H1 (cell line): ENCODE measurements around the gene ZNF24. TPM values are rescaled to one million over a fixed set of nuclear protein-coding genes. Genes with fewer than 3 reads are reported as not detected.

Experiments used
- CHD7 ChIP-seq: fragments of 300-600 bp; sonication (generic); IDR thresholded peaks from 2 replicates; pipeline ENCODE4 v1.7.1; 2012; ENCODE audit warnings: low read length, moderate library complexity, mild to moderate bottlenecking, inconsistent platforms; ENCODE audit not compliant: insufficient replicate concordance
- EGR1 ChIP-seq: IDR thresholded peaks from 2 replicates; pipeline ENCODE4 v1.6.1; 2011; ENCODE audit warnings: low read depth, low read length, borderline replicate concordance
- EP300 ChIP-seq, 2 experiments: IDR thresholded peaks; 1 replicate in 1 of 2; 2 replicates in 1 of 2; pipeline ENCODE4 v1.6.1; 2011 to 2012; ENCODE audit warnings: low read depth in 2 of 2, low read length in 2 of 2, mild to moderate bottlenecking in 2 of 2, borderline replicate concordance in 1 of 2, inconsistent platforms in 1 of 2, moderate library complexity in 1 of 2
- EZH2 ChIP-seq: fragments of 200-600 bp; sonication (generic); IDR thresholded peaks from 2 replicates; pipeline ENCODE4 v1.7.1; 2012; ENCODE audit warnings: low read depth, mild to moderate bottlenecking, moderate library complexity, low read length, inconsistent platforms; ENCODE audit not compliant: severe bottlenecking
- KDM4A ChIP-seq: IDR thresholded peaks from one replicate; pipeline ENCODE4 v1.7.1; 2012; ENCODE audit warnings: low read depth, mild to moderate bottlenecking, moderate library complexity, low read length, inconsistent platforms; ENCODE audit not compliant: severe bottlenecking
- MAFK ChIP-seq: IDR thresholded peaks from 2 replicates; pipeline ENCODE4 v1.6.1; 2012; ENCODE audit warnings: low read depth, mild to moderate bottlenecking, improper control_type of control experiment, low read length
- RBBP5 ChIP-seq: IDR thresholded peaks from 2 replicates; pipeline ENCODE4 v1.7.1; 2012; ENCODE audit warnings: low read depth, mild to moderate bottlenecking, inconsistent platforms, low read length, moderate library complexity, borderline replicate concordance
- SIN3A ChIP-seq, 2 experiments: IDR thresholded peaks in 1 of 2; conservative IDR thresholded peaks in 1 of 2; 2 replicates each; pipeline ENCODE4 v1.6.1; 2011 to 2012; ENCODE audit warnings: low read length in 2 of 2, improper control_type of control experiment in 1 of 2, low read depth in 1 of 2, mild to moderate bottlenecking in 1 of 2
- TAF7 ChIP-seq: optimal IDR thresholded peaks from 2 replicates; pipeline ENCODE3; 2011; ENCODE audit warnings: low read depth, mild to moderate bottlenecking, inconsistent platforms, low read length, moderate library complexity, borderline replicate concordance
- TBP ChIP-seq: IDR thresholded peaks from 2 replicates; pipeline ENCODE4 v1.6.1; 2011; ENCODE audit warnings: low read depth, low read length, improper control_type of control experiment
- ZNF274 ChIP-seq: IDR thresholded peaks from 2 replicates; pipeline ENCODE4 v1.7.0; 2012; ENCODE audit warnings: low read length, borderline replicate concordance; ENCODE audit errors: extremely low read depth
- polyA plus RNA-seq, 7 experiments: library from polyadenylated mRNA; depleted of rRNA in 3 of 7; stranded (reverse) in 5 of 7; unstranded in 2 of 7; fragments of >200 nt in 5 of 7; fragments of 200-250 nt in 2 of 7; gene quantifications; 1 replicate in 5 of 7; 2 replicates in 1 of 7; 4 replicates in 1 of 7; pipeline versions ENCODE4 v1.2.1 to v1.2.3, GENCODE V29; 2011 to 2013; ENCODE audit warnings: missing spikeins in 2 of 7, mixed read lengths in 2 of 7
- total RNA-seq: library from RNA; stranded (reverse); fragmentation: NEBNext Ultra II Directional; extraction: Animal tissue kit (Norgen Biotek cat#: 25700); gene quantifications from 2 replicates; pipeline ENCODE4 v1.2.1, GENCODE V29; 2021

The ZNF24 gene
- total and polyA plus RNA-seq, 2 of the 8 experiments (the other 6 are each of a cell fraction or from before 2014, with no cell fraction given), result 12.5 to 56.9 TPM

GRCh38 chr18:35284841-35285240 lies 59.4 kb downstream of the ZNF24 start (continued):
- no peak for TF ChIP-seq CHD7
- TF ChIP-seq EGR1, result no peak
- no peak for TF ChIP-seq KDM4A
- no peak for TF ChIP-seq ZNF274
- TF ChIP-seq TBP, result no peak
- no peak for TF ChIP-seq MAFK
- TF ChIP-seq RBBP5, result no peak
- no peak for TF ChIP-seq EZH2
- no peak for TF ChIP-seq EP300 (IDR thresholded peaks at IDR 0.05; ENCODE audit: borderline replicate concordance in 1 of 2, low read depth in 2 of 2, low read length in 2 of 2)
- no peak for TF ChIP-seq TAF7
- no peak for TF ChIP-seq SIN3A (conservative IDR thresholded peaks at IDR 0.05 in 1 of 2, IDR thresholded peaks at IDR 0.05 in 1 of 2; ENCODE audit: low read depth in 1 of 2, low read length in 2 of 2)
